Uterus (tissue), 2 donors: ENCODE results near the gene AGTR1.

Experiments
- CTCF ChIP-seq, 4 experiments: fragments of 200-600 bp in 2 of 4; fragments of 450-650 bp in 2 of 4; sonication (generic) in 2 of 4; IDR thresholded peaks; one replicate each; pipeline ENCODE4 v1.5.1; 2016 to 2019; ENCODE audit warnings: antibody characterized with exemption in 4 of 4, mild to moderate bottlenecking in 2 of 4, moderate library complexity in 1 of 4
- POLR2A ChIP-seq, 2 donors: fragments of 450-650 bp; IDR thresholded peaks; one replicate each; pipeline ENCODE4 v1.6.1; 2016; ENCODE audit warnings: antibody characterized with exemption in 2 of 2, mild to moderate bottlenecking in 1 of 2, moderate library complexity in 1 of 2

- no peak for TF ChIP-seq CTCF (IDR thresholded peaks at IDR 0.05)
- TF ChIP-seq POLR2A (IDR thresholded peaks at IDR 0.05): no peak
These were observed 46.2 kb upstream of the AGTR1 start for GRCh38 chr3:148651549-148651948.
